GM10248 (cell line): ENCODE results near the gene OSBPL5.

Experiments
- CTCF ChIA-PET: fragments of 300-600 bp; sonication (Branson Sonifier 250); formaldehyde crosslinking; extraction: SDS; loops from one replicate; lab custom pipeline; 2021; ENCODE audit warnings: antibody characterized with exemption; lab: Yijun Ruan, JAX
- POLR2A ChIA-PET: fragments of 350-650 bp; sonication (Branson Sonifier 250); formaldehyde crosslinking; extraction: SDS; loops from one replicate; lab custom pipeline; 2020; ENCODE audit warnings: antibody characterized with exemption; lab: Yijun Ruan, JAX
- DNase-seq: peaks from one replicate; pipeline ENCODE4 v3.0.0; 2012; ENCODE audit errors: extremely low spot score
- CTCF ChIP-seq: IDR thresholded peaks from 2 replicates; pipeline ENCODE4 v1.5.1; 2012; ENCODE audit warnings: mild to moderate bottlenecking, low read depth; ENCODE audit errors: extremely low read depth, missing control alignments, control extremely low read depth

The OSBPL5 gene

GRCh38 chr11:3149852-3150188, 15.3 kb downstream of the OSBPL5 start:
- DNase-seq, result no peak
- ChIA-PET POLR2A (no interaction called here), CTCF (interaction anchor here (1.2 kb wide), 1 partner anchor 75 kb away, joined by 3 read pairs; no protein-coding TSS in a partner anchor)
- TF ChIP-seq CTCF, result no peak

- ChIA-PET POLR2A (no interaction called here), CTCF (interaction anchor here (1.2 kb wide), 1 partner anchor 75 kb away, joined by 3 read pairs; no protein-coding TSS in a partner anchor)
- no peak for DNase-seq
- no peak for TF ChIP-seq CTCF
These were observed 15.9 kb downstream of the OSBPL5 start for GRCh38 chr11:3148990-3149851.

GRCh38 chr11:3148255-3148989, 16.7 kb downstream of the OSBPL5 start:
- CTCF ChIA-PET, result no interaction called here
- no peak for TF ChIP-seq CTCF
- DNase-seq, result no peak
- POLR2A ChIA-PET, result no interaction called here

- no peak for TF ChIP-seq CTCF
- DNase-seq, result no peak
- CTCF ChIA-PET, result no interaction called here
- POLR2A ChIA-PET, result no interaction called here
These were observed 17.5 kb downstream of the OSBPL5 start for GRCh38 chr11:3147626-3148025.

GRCh38 chr11:3147257-3147619, 17.9 kb downstream of the OSBPL5 start:
- DNase-seq, result no peak
- CTCF ChIA-PET, result no interaction called here
- no peak for TF ChIP-seq CTCF
- POLR2A ChIA-PET, result no interaction called here

GRCh38 chr11:3146612-3147256, 18.4 kb downstream of the OSBPL5 start:
- POLR2A ChIA-PET, result no interaction called here
- no peak for DNase-seq
- TF ChIP-seq CTCF, result no peak
- CTCF ChIA-PET, result no interaction called here
